HepG2 (cell line): ENCODE data around the gene RBM27.

Source experiments
- ATAD3A ChIP-seq: sonication (generic); formaldehyde crosslinking; IDR thresholded peaks from 2 replicates; pipeline ENCODE4 v1.4.0; 2020; ENCODE audit warnings: missing genetic modification reagents
- FOXA3 ChIP-seq: IDR thresholded peaks from 2 replicates; pipeline ENCODE4 v1.6.1; 2016; ENCODE audit warnings: missing genetic modification reagents, missing compliant biosample characterization
- FOXJ3 ChIP-seq: sonication (generic); formaldehyde crosslinking; IDR thresholded peaks from 2 replicates; pipeline ENCODE4 v1.4.0; 2020; ENCODE audit warnings: missing genetic modification reagents, mild to moderate bottlenecking, borderline replicate concordance
- JUND ChIP-seq: sonication (generic); formaldehyde crosslinking; IDR thresholded peaks from 2 replicates; pipeline ENCODE4 v1.8.0; 2022; ENCODE audit warnings: mild to moderate bottlenecking, missing genetic modification reagents
- NBN ChIP-seq: fragments of 450-650 bp; conservative IDR thresholded peaks from 2 replicates; pipeline ENCODE4 v1.6.1; 2017
- POLR2A ChIP-seq, 2 experiments: IDR thresholded peaks; 2 replicates each; pipeline ENCODE4 v1.6.1; 2011; ENCODE audit warnings: low read depth in 2 of 2, low read length in 2 of 2, mild to moderate bottlenecking in 1 of 2, moderate library complexity in 1 of 2; ENCODE audit not compliant: insufficient read depth in 1 of 2
- ZNF207 ChIP-seq: fragments of 450-650 bp; IDR thresholded peaks from 2 replicates; pipeline ENCODE4 v1.6.1; 2016; ENCODE audit warnings: antibody characterized with exemption, borderline replicate concordance
- ZNF678 ChIP-seq: sonication (generic); formaldehyde crosslinking; IDR thresholded peaks from 2 replicates; pipeline ENCODE4 v1.4.0; 2020; ENCODE audit warnings: mild to moderate bottlenecking, missing genetic modification reagents
- TF ChIP-seq, protein P1 (sequence below): sonication (generic); formaldehyde crosslinking; IDR thresholded peaks from 2 replicates; pipeline ENCODE4 v1.5.0; 2020; ENCODE audit warnings: mild to moderate bottlenecking, missing genetic modification reagents, moderate library complexity
- TF ChIP-seq, protein P2 (sequence below): IDR thresholded peaks from 2 replicates; pipeline ENCODE4 v1.6.1; 2018; ENCODE audit warnings: missing genetic modification reagents, mild to moderate bottlenecking, missing compliant biosample characterization
- TF ChIP-seq, protein P3 (sequence below), 2 experiments: sonication (generic) in 1 of 2; formaldehyde crosslinking in 1 of 2; IDR thresholded peaks; 2 replicates each; pipeline versions ENCODE4 v1.4.0 to v1.6.1; 2018 to 2020; ENCODE audit warnings: missing genetic modification reagents in 2 of 2, borderline replicate concordance in 1 of 2, low read depth in 1 of 2, mild to moderate bottlenecking in 1 of 2, missing biosample characterization in 1 of 2

DNA sequence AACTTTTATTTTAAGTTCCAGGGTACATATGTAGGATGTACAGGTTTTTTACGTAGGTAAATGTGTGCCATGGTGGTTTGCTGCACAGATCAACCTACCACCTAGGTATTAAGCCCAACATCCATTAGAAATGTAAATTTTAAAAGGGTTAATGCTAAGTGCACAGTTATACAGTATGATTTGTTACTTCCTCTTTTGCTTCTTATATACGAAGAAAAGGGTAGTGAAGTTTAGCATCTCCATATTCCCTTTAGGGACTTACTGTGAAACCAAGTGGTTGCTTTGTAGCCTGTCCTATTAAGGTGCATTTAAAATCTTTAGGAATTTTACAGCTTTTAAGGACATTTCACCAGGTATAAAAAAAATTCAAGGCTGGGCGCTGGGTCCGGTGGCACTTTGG lies 46.4 kb downstream of the RBM27 start:
- TF ChIP-seq POLR2A (IDR thresholded peaks at IDR 0.05; ENCODE audit: insufficient read depth in 1 of 2, low read depth in 2 of 2, low read length in 2 of 2) (no peak), ZNF678 (no peak), ZNF207 (no peak), NBN (no peak), FOXA3 (CRISPR knock-in tag) (no peak), ATAD3A (no peak), FOXJ3 (CRISPR knock-in tag) (no peak), JUND (CRISPR knock-in tag) (no peak)
- TF ChIP-seq, protein P1, sequence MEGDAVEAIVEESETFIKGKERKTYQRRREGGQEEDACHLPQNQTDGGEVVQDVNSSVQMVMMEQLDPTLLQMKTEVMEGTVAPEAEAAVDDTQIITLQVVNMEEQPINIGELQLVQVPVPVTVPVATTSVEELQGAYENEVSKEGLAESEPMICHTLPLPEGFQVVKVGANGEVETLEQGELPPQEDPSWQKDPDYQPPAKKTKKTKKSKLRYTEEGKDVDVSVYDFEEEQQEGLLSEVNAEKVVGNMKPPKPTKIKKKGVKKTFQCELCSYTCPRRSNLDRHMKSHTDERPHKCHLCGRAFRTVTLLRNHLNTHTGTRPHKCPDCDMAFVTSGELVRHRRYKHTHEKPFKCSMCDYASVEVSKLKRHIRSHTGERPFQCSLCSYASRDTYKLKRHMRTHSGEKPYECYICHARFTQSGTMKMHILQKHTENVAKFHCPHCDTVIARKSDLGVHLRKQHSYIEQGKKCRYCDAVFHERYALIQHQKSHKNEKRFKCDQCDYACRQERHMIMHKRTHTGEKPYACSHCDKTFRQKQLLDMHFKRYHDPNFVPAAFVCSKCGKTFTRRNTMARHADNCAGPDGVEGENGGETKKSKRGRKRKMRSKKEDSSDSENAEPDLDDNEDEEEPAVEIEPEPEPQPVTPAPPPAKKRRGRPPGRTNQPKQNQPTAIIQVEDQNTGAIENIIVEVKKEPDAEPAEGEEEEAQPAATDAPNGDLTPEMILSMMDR: no peak
- TF ChIP-seq, protein P2, sequence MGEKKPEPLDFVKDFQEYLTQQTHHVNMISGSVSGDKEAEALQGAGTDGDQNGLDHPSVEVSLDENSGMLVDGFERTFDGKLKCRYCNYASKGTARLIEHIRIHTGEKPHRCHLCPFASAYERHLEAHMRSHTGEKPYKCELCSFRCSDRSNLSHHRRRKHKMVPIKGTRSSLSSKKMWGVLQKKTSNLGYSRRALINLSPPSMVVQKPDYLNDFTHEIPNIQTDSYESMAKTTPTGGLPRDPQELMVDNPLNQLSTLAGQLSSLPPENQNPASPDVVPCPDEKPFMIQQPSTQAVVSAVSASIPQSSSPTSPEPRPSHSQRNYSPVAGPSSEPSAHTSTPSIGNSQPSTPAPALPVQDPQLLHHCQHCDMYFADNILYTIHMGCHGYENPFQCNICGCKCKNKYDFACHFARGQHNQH (CRISPR knock-in tag): no peak
- TF ChIP-seq, protein P3, sequence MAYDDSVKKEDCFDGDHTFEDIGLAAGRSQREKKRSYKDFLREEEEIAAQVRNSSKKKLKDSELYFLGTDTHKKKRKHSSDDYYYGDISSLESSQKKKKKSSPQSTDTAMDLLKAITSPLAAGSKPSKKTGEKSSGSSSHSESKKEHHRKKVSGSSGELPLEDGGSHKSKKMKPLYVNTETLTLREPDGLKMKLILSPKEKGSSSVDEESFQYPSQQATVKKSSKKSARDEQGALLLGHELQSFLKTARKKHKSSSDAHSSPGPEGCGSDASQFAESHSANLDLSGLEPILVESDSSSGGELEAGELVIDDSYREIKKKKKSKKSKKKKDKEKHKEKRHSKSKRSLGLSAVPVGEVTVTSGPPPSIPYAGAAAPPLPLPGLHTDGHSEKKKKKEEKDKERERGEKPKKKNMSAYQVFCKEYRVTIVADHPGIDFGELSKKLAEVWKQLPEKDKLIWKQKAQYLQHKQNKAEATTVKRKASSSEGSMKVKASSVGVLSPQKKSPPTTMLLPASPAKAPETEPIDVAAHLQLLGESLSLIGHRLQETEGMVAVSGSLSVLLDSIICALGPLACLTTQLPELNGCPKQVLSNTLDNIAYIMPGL (CRISPR knock-in tag; IDR thresholded peaks at IDR 0.05; ENCODE audit: borderline replicate concordance in 1 of 2, low read depth in 1 of 2): no peak
